ENCODE measurements around the gene PRKN. TPM values are rescaled to one million over a fixed set of nuclear protein-coding genes. Genes with fewer than 3 reads are reported as not detected.

Gene PRKN
- total RNA-seq, 1 donor from 2014 or later: 1.3 TPM

- no peaks in the 10 kb centered on the region for H3K4me1 Mint-ChIP-seq (ENCODE audit: low read depth, unreplicated experiment)
- Histone ChIP-seq H3K27ac (ENCODE audit: low read depth, low read length) (no peak overlapping the region), H3K4me1 (ENCODE audit: insufficient read depth, low read length) (no peaks in the 10 kb centered on the region), H3K79me2 (ENCODE audit: insufficient read depth, low read length) (no peaks in the 10 kb centered on the region), H4K20me1 (ENCODE audit: insufficient read depth, low read length) (no peaks in the 10 kb centered on the region), H3K9ac (ENCODE audit: low read length) (no peak overlapping the region), H3K4me2 (ENCODE audit: low read length) (no peak overlapping the region), H2AFZ (ENCODE audit: low read depth, low read length) (no peak overlapping the region), H3K36me3 (ENCODE audit: insufficient read depth, low read length) (no peaks in the 10 kb centered on the region), H3K27me3 (ENCODE audit: insufficient read depth, low read length) (no peaks in the 10 kb centered on the region), H3K9me3 (ENCODE audit: insufficient read depth, low read depth, low read length) (no peaks in the 10 kb centered on the region), H3K4me3 (ENCODE audit: insufficient read depth, low read depth, low read length) (no peak overlapping the region)
- DNase-seq (ENCODE audit: low read depth) (no peak), FAIRE-seq (no peak)
- no peak for TF ChIP-seq EZH2 (IDR thresholded peaks at IDR 0.05; ENCODE audit: insufficient read depth, low read length)
- TF ChIP-seq CTCF (IDR thresholded peaks at IDR 0.05; ENCODE audit: insufficient read depth, low read depth, low read length): peak; percentile 9
- no peaks in the 10 kb centered on the region for H3K36me3 Mint-ChIP-seq (ENCODE audit: low read depth, unreplicated experiment)
- H3K4me3 Mint-ChIP-seq (ENCODE audit: unreplicated experiment): no peak overlapping the region
- H3K9me3 Mint-ChIP-seq (ENCODE audit: unreplicated experiment): peaks cover 2% of the 10 kb centered on the region
- H3K27ac Mint-ChIP-seq (ENCODE audit: unreplicated experiment): no peak overlapping the region
- H3K27me3 Mint-ChIP-seq (ENCODE audit: low read depth, unreplicated experiment): no peaks in the 10 kb centered on the region
Observed at GRCh38 chr6:161353208-161353613, 1374.4 kb downstream of the PRKN start.

- H2AFZ ChIP-seq (ENCODE audit: low read depth, low read length): no peak overlapping the region
- Mint-ChIP-seq H3K4me3 (ENCODE audit: unreplicated experiment) (no peak overlapping the region), H3K9me3 (ENCODE audit: unreplicated experiment) (peaks cover 2% of the 10 kb centered on the region), H3K27ac (ENCODE audit: unreplicated experiment) (no peak overlapping the region), H3K36me3 (ENCODE audit: low read depth, unreplicated experiment) (no peaks in the 10 kb centered on the region), H3K4me1 (ENCODE audit: low read depth, unreplicated experiment) (no peaks in the 10 kb centered on the region), H3K27me3 (ENCODE audit: low read depth, unreplicated experiment) (no peaks in the 10 kb centered on the region)
- H3K9ac ChIP-seq (ENCODE audit: low read length): no peak overlapping the region
- no peaks in the 10 kb centered on the region for H3K4me1 ChIP-seq (ENCODE audit: insufficient read depth, low read length)
- H3K79me2 ChIP-seq (ENCODE audit: insufficient read depth, low read length): no peaks in the 10 kb centered on the region
- DNase-seq (ENCODE audit: low read depth) (no peak), FAIRE-seq (no peak)
- no peak overlapping the region for H3K27ac ChIP-seq (ENCODE audit: low read depth, low read length)
- no peak overlapping the region for H3K4me3 ChIP-seq (ENCODE audit: insufficient read depth, low read depth, low read length)
- no peaks in the 10 kb centered on the region for H4K20me1 ChIP-seq (ENCODE audit: insufficient read depth, low read length)
- H3K36me3 ChIP-seq (ENCODE audit: insufficient read depth, low read length): no peaks in the 10 kb centered on the region
- no peaks in the 10 kb centered on the region for H3K9me3 ChIP-seq (ENCODE audit: insufficient read depth, low read depth, low read length)
- H3K27me3 ChIP-seq (ENCODE audit: insufficient read depth, low read length): no peaks in the 10 kb centered on the region
- TF ChIP-seq CTCF (IDR thresholded peaks at IDR 0.05; ENCODE audit: insufficient read depth, low read depth, low read length) (no peak), EZH2 (IDR thresholded peaks at IDR 0.05; ENCODE audit: insufficient read depth, low read length) (no peak)
- H3K4me2 ChIP-seq (ENCODE audit: low read length): no peak overlapping the region
Observed at GRCh38 chr6:161351858-161352257, 1375.7 kb downstream of the PRKN start.

- Histone ChIP-seq H3K36me3 (ENCODE audit: insufficient read depth, low read length) (no peaks in the 10 kb centered on the region), H3K4me2 (ENCODE audit: low read length) (no peak overlapping the region), H3K79me2 (ENCODE audit: insufficient read depth, low read length) (no peaks in the 10 kb centered on the region), H2AFZ (ENCODE audit: low read depth, low read length) (no peak overlapping the region), H3K9ac (ENCODE audit: low read length) (no peak overlapping the region), H3K27ac (ENCODE audit: low read depth, low read length) (no peak overlapping the region), H4K20me1 (ENCODE audit: insufficient read depth, low read length) (no peaks in the 10 kb centered on the region), H3K4me3 (ENCODE audit: insufficient read depth, low read depth, low read length) (no peak overlapping the region), H3K27me3 (ENCODE audit: insufficient read depth, low read length) (no peaks in the 10 kb centered on the region), H3K4me1 (ENCODE audit: insufficient read depth, low read length) (no peaks in the 10 kb centered on the region), H3K9me3 (ENCODE audit: insufficient read depth, low read depth, low read length) (no peaks in the 10 kb centered on the region)
- no peaks in the 10 kb centered on the region for H3K9me3 Mint-ChIP-seq (ENCODE audit: unreplicated experiment)
- FAIRE-seq (no peak), DNase-seq (ENCODE audit: low read depth) (no peak)
- no peak overlapping the region for H3K4me3 Mint-ChIP-seq (ENCODE audit: unreplicated experiment)
- H3K4me1 Mint-ChIP-seq (ENCODE audit: low read depth, unreplicated experiment): no peaks in the 10 kb centered on the region
- no peaks in the 10 kb centered on the region for H3K36me3 Mint-ChIP-seq (ENCODE audit: low read depth, unreplicated experiment)
- H3K27me3 Mint-ChIP-seq (ENCODE audit: low read depth, unreplicated experiment): no peaks in the 10 kb centered on the region
- no peak overlapping the region for H3K27ac Mint-ChIP-seq (ENCODE audit: unreplicated experiment)
- TF ChIP-seq EZH2 (IDR thresholded peaks at IDR 0.05; ENCODE audit: insufficient read depth, low read length) (no peak), CTCF (IDR thresholded peaks at IDR 0.05; ENCODE audit: insufficient read depth, low read depth, low read length) (no peak)
Observed at GRCh38 chr6:161349886-161350285, 1377.7 kb downstream of the PRKN start.
